ENCODE measurements around the gene COL27A1. TPM values are rescaled to one million over a fixed set of nuclear protein-coding genes. Genes with fewer than 3 reads are reported as not detected.

Gene COL27A1
- polyA plus RNA-seq, 1 of the 3 experiments (the other 2 are of a cell fraction), result 8.7 TPM

GRCh38 chr9:114300153-114300845, 145.0 kb downstream of the COL27A1 start:
- H3K9me3 ChIP-seq, result no peaks in the 10 kb centered on the region
- POLR2A ChIA-PET, result no interaction called here
- WGBS (ENCODE audit: low lambda C conversion rate), result 100% methylated on average over 1 of the region's 4 CpGs
- no peaks in the 10 kb centered on the region for H3K9me2 ChIP-seq
- TF ChIP-seq NFIC (IDR thresholded peaks at IDR 0.05; ENCODE audit: borderline replicate concordance) (no peak), YY1 (IDR thresholded peaks at IDR 0.05; ENCODE audit: low read depth) (no peak), POLR2AphosphoS5 (IDR thresholded peaks at IDR 0.05; ENCODE audit: low read depth, low read length) (no peak), FOXJ3 (CRISPR knock-in tag; IDR thresholded peaks at IDR 0.05) (no peak), CHD2 (IDR thresholded peaks at IDR 0.05; ENCODE audit: low read length, partially characterized antibody) (no peak), USF2 (IDR thresholded peaks at IDR 0.05; ENCODE audit: borderline replicate concordance, low read depth, low read length) (no peak), JUND (IDR thresholded peaks at IDR 0.05) (no peak), IRF3 (IDR thresholded peaks at IDR 0.05; ENCODE audit: low read depth, low read length) (no peak), RFX5 (IDR thresholded peaks at IDR 0.05; ENCODE audit: low read length) (no peak), ZBTB33 (IDR thresholded peaks at IDR 0.05; ENCODE audit: borderline replicate concordance, low read depth) (no peak), PBX3 (IDR thresholded peaks at IDR 0.05) (no peak), FOXM1 (IDR thresholded peaks at IDR 0.05; ENCODE audit: low read depth) (no peak), FOSL2 (IDR thresholded peaks at IDR 0.05; ENCODE audit: borderline replicate concordance, low read depth) (no peak), SIN3A (IDR thresholded peaks at IDR 0.05; ENCODE audit: borderline replicate concordance, low read depth, low read length) (no peak), GABPA (IDR thresholded peaks at IDR 0.05; ENCODE audit: low read depth) (no peak)
- H3K27me3 ChIP-seq (ENCODE audit: insufficient read depth), result no peaks in the 10 kb centered on the region
- no peaks in the 10 kb centered on the region for H3K79me2 ChIP-seq (ENCODE audit: insufficient read depth)
- no peak for DNase-seq
- CTCF ChIA-PET, result interaction anchor here (0.6 to 17.8 kb wide), 8 partner anchors 9 to 563 kb away, joined by 3 to 269 read pairs (median 3); no protein-coding TSS in a partner anchor
- H2AFZ ChIP-seq (ENCODE audit: low read depth), result no peak overlapping the region
- H3K36me3 ChIP-seq (replicated peaks in 1 of 2; ENCODE audit: control insufficient read depth in 1 of 2, insufficient read depth in 2 of 2, low read length in 1 of 2), result peaks cover 0 to 38% of the 10 kb centered on the region in 2 experiments
- no peak overlapping the region for H3K9ac ChIP-seq
- peaks cover 9% of the 10 kb centered on the region for H3F3A ChIP-seq (replicated peaks; ENCODE audit: insufficient read depth)
- H3K4me3 ChIP-seq (ENCODE audit: low read depth in 2 of 2, low read length in 1 of 2), result no peak overlapping the region
- no peak overlapping the region for H3K27ac ChIP-seq (ENCODE audit: low read depth in 2 of 2, low read length in 1 of 2)
- no peak overlapping the region for H3K4me2 ChIP-seq
- peaks cover 0 to under 1% of the 10 kb centered on the region in 2 experiments; a peak in 1 of 4 replicates for H3K4me1 ChIP-seq (ENCODE audit: control insufficient read depth in 1 of 2, insufficient read depth in 2 of 2, low read depth in 1 of 2, low read length in 1 of 2)
- no peaks in the 10 kb centered on the region for H4K20me1 ChIP-seq (ENCODE audit: insufficient read depth)
